ENCODE results near the gene RFTN1. TPM values are rescaled to one million over a fixed set of nuclear protein-coding genes. Genes with fewer than 3 reads are reported as not detected.

RFTN1 gene
- total RNA-seq, 4 donors from 2014 or later: 10.3 to 26.9 (median 22.3) TPM

DNA sequence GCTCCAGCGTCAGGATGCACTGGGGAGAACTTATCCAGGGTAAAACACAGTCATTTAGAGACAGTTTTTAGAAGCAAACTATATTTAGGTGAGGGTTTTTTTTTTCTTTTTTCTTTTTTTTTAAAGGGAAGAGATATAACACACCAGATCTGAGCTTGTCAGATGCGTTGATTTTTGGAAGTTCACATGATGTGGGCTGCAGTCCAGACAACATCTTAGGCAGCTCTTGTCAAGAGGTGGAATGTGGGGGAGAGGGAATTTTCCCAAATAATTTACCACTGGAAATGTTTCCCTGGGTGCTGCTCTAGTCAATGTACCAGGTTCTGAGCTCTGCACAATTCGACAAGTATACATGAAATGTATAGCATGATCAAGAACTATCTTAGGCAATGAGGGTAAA is 155.2 kb downstream of the RFTN1 start:
- H3K9me3 ChIP-seq: no peaks in the 10 kb centered on the region
- H3K36me3 ChIP-seq: peaks cover 15% of the 10 kb centered on the region
- H3K4me3 ChIP-seq: no peak overlapping the region
- H3K27me3 ChIP-seq: no peaks in the 10 kb centered on the region
- WGBS: 86% methylated on average over 3 of the region's 3 CpGs
- no peak overlapping the region for H3K27ac ChIP-seq
- no peaks in the 10 kb centered on the region for H3K4me1 ChIP-seq
- DNase-seq (ENCODE audit: low spot score in 2 of 2): no peak
- no peak for TF ChIP-seq POLR2AphosphoS5 (IDR thresholded peaks at IDR 0.05)
- TF ChIP-seq EP300 (IDR thresholded peaks at IDR 0.05): no peak
- TF ChIP-seq, protein P1, sequence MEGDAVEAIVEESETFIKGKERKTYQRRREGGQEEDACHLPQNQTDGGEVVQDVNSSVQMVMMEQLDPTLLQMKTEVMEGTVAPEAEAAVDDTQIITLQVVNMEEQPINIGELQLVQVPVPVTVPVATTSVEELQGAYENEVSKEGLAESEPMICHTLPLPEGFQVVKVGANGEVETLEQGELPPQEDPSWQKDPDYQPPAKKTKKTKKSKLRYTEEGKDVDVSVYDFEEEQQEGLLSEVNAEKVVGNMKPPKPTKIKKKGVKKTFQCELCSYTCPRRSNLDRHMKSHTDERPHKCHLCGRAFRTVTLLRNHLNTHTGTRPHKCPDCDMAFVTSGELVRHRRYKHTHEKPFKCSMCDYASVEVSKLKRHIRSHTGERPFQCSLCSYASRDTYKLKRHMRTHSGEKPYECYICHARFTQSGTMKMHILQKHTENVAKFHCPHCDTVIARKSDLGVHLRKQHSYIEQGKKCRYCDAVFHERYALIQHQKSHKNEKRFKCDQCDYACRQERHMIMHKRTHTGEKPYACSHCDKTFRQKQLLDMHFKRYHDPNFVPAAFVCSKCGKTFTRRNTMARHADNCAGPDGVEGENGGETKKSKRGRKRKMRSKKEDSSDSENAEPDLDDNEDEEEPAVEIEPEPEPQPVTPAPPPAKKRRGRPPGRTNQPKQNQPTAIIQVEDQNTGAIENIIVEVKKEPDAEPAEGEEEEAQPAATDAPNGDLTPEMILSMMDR (IDR thresholded peaks at IDR 0.05): no peak

DNA sequence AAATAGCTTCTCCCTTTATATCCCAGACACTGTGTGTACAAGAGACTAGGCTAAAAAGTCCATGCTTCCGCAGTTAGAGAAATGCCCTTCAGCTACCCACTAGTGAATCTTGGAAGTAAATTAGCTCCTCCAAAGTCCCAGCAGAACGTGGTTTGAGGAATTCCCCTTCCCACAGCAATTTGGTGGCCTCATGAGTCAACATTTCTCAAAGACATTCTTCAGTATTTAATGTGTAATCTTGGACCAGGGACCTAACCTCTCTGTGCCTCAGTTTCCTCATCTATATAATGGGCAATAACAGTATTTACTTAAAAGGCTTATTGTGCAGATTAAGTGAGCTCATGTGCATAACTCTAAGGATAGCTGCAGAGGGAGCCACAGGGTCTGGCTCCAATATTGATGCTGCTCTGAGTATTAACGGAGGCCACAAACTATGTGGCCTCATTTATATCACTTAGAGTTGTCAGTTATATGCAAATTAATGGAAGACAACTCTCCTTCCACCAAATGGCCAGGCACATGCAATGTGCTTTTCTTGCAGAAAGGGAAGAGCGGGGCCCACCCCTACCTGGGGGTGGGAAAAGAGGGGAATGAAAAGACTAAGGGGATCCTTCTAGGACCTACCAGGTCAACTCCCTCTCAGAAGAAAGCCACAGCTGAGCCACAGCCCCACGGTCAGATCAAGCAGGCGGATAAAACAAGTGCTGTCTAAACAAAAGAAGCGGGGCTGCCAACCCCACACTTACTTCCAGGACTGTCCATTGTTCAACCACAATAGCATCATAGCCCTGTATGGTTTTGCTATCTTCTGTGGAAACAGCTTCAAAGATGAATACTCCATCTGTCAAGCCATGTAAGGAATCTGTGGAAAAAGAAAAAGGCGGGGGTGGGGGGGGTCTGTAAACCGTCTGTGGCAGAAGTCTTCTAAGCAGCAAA is 156.0 kb downstream of the RFTN1 start:
- Histone ChIP-seq H3K4me1 (no peaks in the 10 kb centered on the region), H3K27me3 (no peaks in the 10 kb centered on the region), H3K36me3 (peaks cover 15% of the 10 kb centered on the region), H3K27ac (no peak overlapping the region), H3K9me3 (no peaks in the 10 kb centered on the region), H3K4me3 (no peak overlapping the region)
- 80% methylated on average over 9 of the region's 9 CpGs for WGBS
- no peak for DNase-seq (ENCODE audit: low spot score in 2 of 2)
- TF ChIP-seq, protein P1 (IDR thresholded peaks at IDR 0.05): no peak
- TF ChIP-seq POLR2A (IDR thresholded peaks at IDR 0.05): no peak
- TF ChIP-seq POLR2AphosphoS5 (IDR thresholded peaks at IDR 0.05): no peak
- no peak for TF ChIP-seq EP300 (IDR thresholded peaks at IDR 0.05)

DNA sequence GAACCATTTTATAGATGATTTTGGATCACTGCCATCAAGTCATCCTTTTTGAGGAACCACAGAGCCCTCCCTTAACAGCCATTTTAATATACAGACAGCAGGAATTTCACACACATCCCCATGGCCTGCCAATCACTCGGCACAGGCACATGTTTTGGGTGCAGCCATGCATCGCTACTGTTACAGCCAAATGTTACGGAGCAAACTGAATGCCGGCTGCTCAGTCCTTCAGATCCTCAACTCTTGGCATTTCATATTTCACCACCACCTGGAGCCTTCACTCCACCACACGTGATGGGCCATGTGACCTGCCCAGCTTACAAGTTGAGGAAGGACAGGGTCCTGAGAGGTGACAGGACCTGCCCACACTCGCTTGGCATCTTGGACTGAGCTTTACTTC is 157.7 kb downstream of the RFTN1 start:
- Histone ChIP-seq H3K4me3 (no peak overlapping the region), H3K4me1 (no peaks in the 10 kb centered on the region), H3K27me3 (no peaks in the 10 kb centered on the region), H3K36me3 (peaks cover 9% of the 10 kb centered on the region), H3K27ac (no peak overlapping the region), H3K9me3 (no peaks in the 10 kb centered on the region)
- DNase-seq (ENCODE audit: low spot score in 2 of 2): no peak
- TF ChIP-seq EP300 (IDR thresholded peaks at IDR 0.05) (no peak), POLR2AphosphoS5 (IDR thresholded peaks at IDR 0.05) (no peak), POLR2A (IDR thresholded peaks at IDR 0.05) (no peak)
- TF ChIP-seq, protein P1 (IDR thresholded peaks at IDR 0.05): no peak
- WGBS: 92% methylated on average over 6 of the region's 6 CpGs

DNA sequence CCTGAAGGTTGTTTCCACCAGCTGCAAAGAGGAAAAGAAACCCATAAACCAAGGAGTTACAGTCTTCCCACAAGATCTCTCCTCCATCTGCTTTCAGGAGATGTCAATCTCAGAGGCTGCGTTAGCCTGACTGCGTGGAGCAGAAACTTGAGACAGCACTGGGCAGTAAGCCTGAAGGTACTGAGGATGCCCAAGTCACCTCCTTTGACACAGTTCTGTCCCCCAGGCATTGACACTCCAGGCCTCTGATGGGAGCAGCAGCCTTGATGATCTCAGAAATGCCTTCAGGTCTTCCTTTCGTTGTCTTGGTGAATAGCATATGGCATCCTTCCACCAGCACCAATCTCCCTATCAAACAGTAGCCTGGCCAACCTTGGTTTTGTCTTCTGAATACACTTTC is 159.2 kb downstream of the RFTN1 start:
- Histone ChIP-seq H3K27me3 (no peaks in the 10 kb centered on the region), H3K4me1 (no peaks in the 10 kb centered on the region), H3K4me3 (no peak overlapping the region), H3K27ac (no peak overlapping the region), H3K36me3 (peaks cover 9% of the 10 kb centered on the region), H3K9me3 (no peaks in the 10 kb centered on the region)
- WGBS: 89% methylated on average over 3 of the region's 3 CpGs
- DNase-seq (ENCODE audit: low spot score in 2 of 2): no peak
- no peak for TF ChIP-seq EP300 (IDR thresholded peaks at IDR 0.05)
- TF ChIP-seq POLR2AphosphoS5 (IDR thresholded peaks at IDR 0.05): no peak
- no peak for TF ChIP-seq POLR2A (IDR thresholded peaks at IDR 0.05)
- TF ChIP-seq, protein P1 (IDR thresholded peaks at IDR 0.05): no peak

DNA sequence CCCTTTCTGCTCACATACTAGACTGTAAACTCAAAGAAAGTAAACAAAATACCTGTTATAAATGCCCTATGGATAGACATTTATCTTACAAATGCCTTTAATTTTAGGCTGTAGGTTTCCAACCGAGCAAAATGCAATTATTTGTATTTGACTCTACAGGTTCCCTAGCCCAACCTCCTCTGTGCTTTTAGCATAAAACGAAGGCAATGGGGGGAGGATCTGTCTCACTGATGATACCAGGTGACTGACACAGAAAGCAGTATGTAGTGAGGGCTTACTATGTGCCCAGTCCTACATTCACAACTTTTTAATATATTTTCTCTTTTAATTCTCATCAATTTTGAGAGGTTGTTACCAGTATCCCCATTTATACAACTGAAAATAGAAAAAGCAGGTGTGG is 161.1 kb downstream of the RFTN1 start:
- Histone ChIP-seq H3K4me1 (no peaks in the 10 kb centered on the region), H3K36me3 (peaks cover 13% of the 10 kb centered on the region), H3K4me3 (no peak overlapping the region), H3K27me3 (no peaks in the 10 kb centered on the region), H3K27ac (no peak overlapping the region), H3K9me3 (no peaks in the 10 kb centered on the region)
- no peak for TF ChIP-seq POLR2AphosphoS5 (IDR thresholded peaks at IDR 0.05)
- no peak for TF ChIP-seq EP300 (IDR thresholded peaks at IDR 0.05)
- TF ChIP-seq POLR2A (IDR thresholded peaks at IDR 0.05): no peak
- TF ChIP-seq, protein P1 (IDR thresholded peaks at IDR 0.05): no peak
- no peak for DNase-seq (ENCODE audit: low spot score in 2 of 2)
- WGBS: 86% methylated on average over 2 of the region's 2 CpGs

Data from suprapubic skin (tissue), 4 donors.